CD8-positive, alpha-beta memory T cell (primary cell): ENCODE measurements around the gene RNASE13. TPM values are rescaled to one million over a fixed set of nuclear protein-coding genes. Genes with fewer than 3 reads are reported as not detected.
"Not testable (repeated sequence)": the region's sequence is repeated elsewhere in the genome, so short reads cannot be mapped to it uniquely, and the experiment has no call there.

Source experiments
- CTCF ChIA-PET: fragments of 350-600 bp; sonication (Branson Sonifier 250); formaldehyde crosslinking; loops from one replicate; lab custom pipeline; 2021; ENCODE audit warnings: antibody characterized with exemption; lab: Charles Lee
- POLR2A ChIA-PET: fragments of 350-600 bp; sonication (Branson Sonifier 250); formaldehyde crosslinking; loops from one replicate; lab custom pipeline; 2021; ENCODE audit warnings: antibody characterized with exemption; lab: Charles Lee
- DNase-seq, 5 donors: peaks; one replicate each; pipeline versions ENCODE4 v3.0.0 to v3.0.0-alpha.2; 2020 to 2022; ENCODE audit warnings: mixed read lengths in 1 of 5
- H3K27ac ChIP-seq: one replicate; pipeline ENCODE4 v1.7.0; 2013; ENCODE audit warnings: low read depth, mild to moderate bottlenecking, low read length, moderate library complexity
- H3K27me3 ChIP-seq: 2 replicates; pipeline ENCODE4 v1.7.0; 2013; ENCODE audit warnings: low read length, mild to moderate bottlenecking; ENCODE audit not compliant: insufficient read depth, poor library complexity, severe bottlenecking
- H3K36me3 ChIP-seq: 2 replicates; pipeline ENCODE4 v1.7.0; 2013; ENCODE audit warnings: mild to moderate bottlenecking, low read length, moderate library complexity; ENCODE audit not compliant: insufficient read depth
- H3K4me1 ChIP-seq: 2 replicates; pipeline ENCODE4 v1.7.0; 2013; ENCODE audit warnings: mild to moderate bottlenecking, low read length, moderate library complexity; ENCODE audit not compliant: insufficient read depth
- H3K4me3 ChIP-seq: 2 replicates; pipeline ENCODE4 v1.7.0; 2013; ENCODE audit warnings: mild to moderate bottlenecking, low read length
- H3K9me3 ChIP-seq: 2 replicates; pipeline ENCODE4 v1.7.0; 2013; ENCODE audit warnings: mild to moderate bottlenecking, low read length
- H3K27ac Mint-ChIP-seq, 8 donors: one replicate each; pipeline ENCODE4 v1.8.0; 2020 to 2021; ENCODE audit warnings: mixed read lengths in 8 of 8, mild to moderate bottlenecking in 6 of 8, inconsistent platforms in 3 of 8, moderate library complexity in 3 of 8
- H3K27me3 Mint-ChIP-seq, 2 donors: one replicate each; pipeline ENCODE4 v1.8.0; 2020 to 2021; ENCODE audit warnings: mixed read lengths in 2 of 2, mild to moderate bottlenecking in 1 of 2, moderate library complexity in 1 of 2
- H3K36me3 Mint-ChIP-seq, 3 donors: one replicate each; pipeline ENCODE4 v1.8.0; 2020 to 2021; ENCODE audit warnings: mixed read lengths in 3 of 3, inconsistent platforms in 1 of 3, mild to moderate bottlenecking in 1 of 3
- H3K4me1 Mint-ChIP-seq, 3 donors: one replicate each; pipeline ENCODE4 v1.8.0; 2020 to 2021; ENCODE audit warnings: mixed read lengths in 3 of 3, inconsistent platforms in 1 of 3, mild to moderate bottlenecking in 1 of 3
- H3K4me3 Mint-ChIP-seq, 7 donors: one replicate each; pipeline ENCODE4 v1.8.0; 2020 to 2021; ENCODE audit warnings: mixed read lengths in 7 of 7, mild to moderate bottlenecking in 6 of 7, moderate library complexity in 4 of 7, inconsistent platforms in 2 of 7
- H3K9me3 Mint-ChIP-seq, 5 donors: one replicate each; pipeline ENCODE4 v1.8.0; 2020 to 2022; ENCODE audit warnings: mixed read lengths in 5 of 5, mild to moderate bottlenecking in 3 of 5, moderate library complexity in 2 of 5, inconsistent platforms in 1 of 5
- polyA plus RNA-seq: library from polyadenylated mRNA; unstranded; fragments of 300-500 nt; fragmentation: Illumina TruSeq; gene quantifications from one replicate; pipeline ENCODE4 v1.2.3, GENCODE V29; 2021
- total RNA-seq, 2 experiments: library from RNA; stranded (reverse); gene quantifications; one replicate each; pipeline ENCODE4 v1.2.3, GENCODE V29; 2021

RNASE13 gene
- total and polyA plus RNA-seq, 3 experiments from 2014 or later: not detected

GRCh38 chr14:20989471-20989786 lies 45.2 kb downstream of the RNASE13 start:
- Mint-ChIP-seq H3K27me3 (no peaks in the 10 kb centered on the region), H3K4me3 (peak overlapping the region; percentile 83 to 99 (median 93)), H3K36me3 (peaks cover 0 to 36% (median 5%) of the 10 kb centered on the region in 3 donors), H3K9me3 (no peaks in the 10 kb centered on the region), H3K27ac (peak overlapping the region; percentile 58 to 99 (median 94)), H3K4me1 (peaks cover 25 to 30% (median 26%) of the 10 kb centered on the region in 3 donors)
- Histone ChIP-seq H3K4me1 (peaks cover 23% of the 10 kb centered on the region), H3K9me3 (no peaks in the 10 kb centered on the region), H3K36me3 (peaks cover 22% of the 10 kb centered on the region), H3K27me3 (no peaks in the 10 kb centered on the region), H3K4me3 (peak overlapping the region; percentile 34), H3K27ac (peak overlapping the region; percentile 6)
- DNase-seq: no peak
- POLR2A ChIA-PET: no interaction called here
- CTCF ChIA-PET: interaction anchor here (0.9 to 1.9 kb wide), 3 partner anchors 12 to 104 kb away, joined by 3 to 7 read pairs (median 3); no protein-coding TSS in a partner anchor

- Mint-ChIP-seq H3K36me3 (peaks cover 0 to 31% (median 2%) of the 10 kb centered on the region in 3 donors), H3K27ac (peak overlapping the region in 4 of 8 donors; percentile 6 to 71 (median 54)), H3K4me1 (peaks cover 25 to 30% (median 26%) of the 10 kb centered on the region in 3 donors), H3K9me3 (no peaks in the 10 kb centered on the region), H3K27me3 (peaks cover 0 to 4% of the 10 kb centered on the region in 2 donors), H3K4me3 (peak overlapping the region; percentile 41 to 74 (median 63))
- Histone ChIP-seq H3K36me3 (peaks cover 17% of the 10 kb centered on the region), H3K9me3 (no peaks in the 10 kb centered on the region), H3K27me3 (no peaks in the 10 kb centered on the region), H3K27ac (peak overlapping the region; percentile 6), H3K4me3 (peak overlapping the region; percentile 34), H3K4me1 (peaks cover 23% of the 10 kb centered on the region)
- CTCF ChIA-PET: interaction anchor here (0.9 to 1.9 kb wide), 3 partner anchors 11 to 104 kb away, joined by 3 to 7 read pairs (median 3); no protein-coding TSS in a partner anchor
- POLR2A ChIA-PET: no interaction called here
- DNase-seq: no peak
Measured at GRCh38 chr14:20988717-20989470, 45.7 kb downstream of the RNASE13 start.

GRCh38 chr14:20986811-20987210 lies 47.8 kb downstream of the RNASE13 start:
- DNase-seq: no peak
- peaks cover 20 to 26% (median 22%) of the 10 kb centered on the region in 3 donors for H3K4me1 Mint-ChIP-seq
- ChIA-PET POLR2A (no interaction called here), CTCF (interaction anchor here (0.9 kb wide), 1 partner anchor 16 kb away, joined by 3 read pairs; no protein-coding TSS in a partner anchor)
- Histone ChIP-seq H3K27ac (no peak overlapping the region), H3K27me3 (no peaks in the 10 kb centered on the region), H3K9me3 (no peaks in the 10 kb centered on the region), H3K4me3 (no peak overlapping the region), H3K36me3 (peaks cover 1% of the 10 kb centered on the region), H3K4me1 (peaks cover 21% of the 10 kb centered on the region)
- peak overlapping the region in 2 of 7 donors; percentile 20 to 71 for H3K4me3 Mint-ChIP-seq
- H3K9me3 Mint-ChIP-seq: no peaks in the 10 kb centered on the region
- peaks cover 0 to 13% of the 10 kb centered on the region in 2 donors for H3K27me3 Mint-ChIP-seq
- H3K36me3 Mint-ChIP-seq: peaks cover 0 to 13% (median 0%) of the 10 kb centered on the region in 3 donors
- H3K27ac Mint-ChIP-seq: no peak overlapping the region

- H3K4me3 ChIP-seq, H3K9me3 ChIP-seq, H3K36me3 ChIP-seq, DNase-seq, CTCF ChIA-PET, H3K27me3 ChIP-seq, H3K4me1 ChIP-seq, H3K27ac ChIP-seq, POLR2A ChIA-PET, H3K9me3 Mint-ChIP-seq: not testable (repeated sequence)
- peaks cover 11 to 16% (median 11%) of the 10 kb centered on the region in 3 donors for H3K4me1 Mint-ChIP-seq
- peaks cover 0 to 17% of the 10 kb centered on the region in 2 donors for H3K27me3 Mint-ChIP-seq
- peak overlapping the region in 1 of 7 donors; percentile 40 for H3K4me3 Mint-ChIP-seq
- peak overlapping the region in 1 of 8 donors; percentile 39 for H3K27ac Mint-ChIP-seq
- peaks cover 0 to 10% (median 0%) of the 10 kb centered on the region in 3 donors for H3K36me3 Mint-ChIP-seq
Measured at GRCh38 chr14:20985650-20986049, 49.0 kb downstream of the RNASE13 start.

Other genes with a start within 250 kb of the RNASE13 start
- gene RNASE1, start 232.0 kb downstream of the RNASE13 start, total RNA-seq: 1 to 10 TPM; 3.5 to 4.3 TPM
- not detected for gene RNASE1, start 232.0 kb downstream of the RNASE13 start, polyA plus RNA-seq
- not detected for gene RNASE3, start 143.4 kb downstream of the RNASE13 start, total RNA-seq
- not detected for gene RNASE3, start 143.4 kb downstream of the RNASE13 start, polyA plus RNA-seq
- not detected for gene RNASE2, start 79.3 kb downstream of the RNASE13 start, total RNA-seq
- gene RNASE2, start 79.3 kb downstream of the RNASE13 start, polyA plus RNA-seq: not detected
- 100 to 1,000 TPM; 102 to 107 TPM for gene METTL17, start 44.8 kb downstream of the RNASE13 start, total RNA-seq
- gene METTL17, start 44.8 kb downstream of the RNASE13 start, polyA plus RNA-seq: 43.9 TPM
- gene SLC39A2, start 35.5 kb downstream of the RNASE13 start, total RNA-seq: under 1 TPM in 1 of 2 experiments, not detected in 1; 0.16 TPM
- gene SLC39A2, start 35.5 kb downstream of the RNASE13 start, polyA plus RNA-seq: not detected
- 1 to 10 TPM; 4.8 to 5.0 TPM for gene NDRG2, start 9.7 kb downstream of the RNASE13 start, total RNA-seq
- 19.9 TPM for gene NDRG2, start 9.7 kb downstream of the RNASE13 start, polyA plus RNA-seq
- not detected for gene TPPP2, start 4.6 kb downstream of the RNASE13 start, total RNA-seq
- not detected for gene TPPP2, start 4.6 kb downstream of the RNASE13 start, polyA plus RNA-seq
- not detected for gene RNASE7, start 7.6 kb upstream of the RNASE13 start, total RNA-seq
- not detected for gene RNASE7, start 7.6 kb upstream of the RNASE13 start, polyA plus RNA-seq
- not detected for gene RNASE8, start 23.0 kb upstream of the RNASE13 start, total RNA-seq
- gene RNASE8, start 23.0 kb upstream of the RNASE13 start, polyA plus RNA-seq: not detected
- gene ARHGEF40, start 35.5 kb upstream of the RNASE13 start, total RNA-seq: under 1 TPM; 0.16 to 0.39 TPM
- 0.40 TPM for gene ARHGEF40, start 35.5 kb upstream of the RNASE13 start, polyA plus RNA-seq
- 1 to 10 TPM; 7.0 to 8.2 TPM for gene ZNF219, start 63.8 kb upstream of the RNASE13 start, total RNA-seq
- 1.3 TPM for gene ZNF219, start 63.8 kb upstream of the RNASE13 start, polyA plus RNA-seq
- not detected for gene TMEM253, start 66.3 kb upstream of the RNASE13 start, total RNA-seq
- gene TMEM253, start 66.3 kb upstream of the RNASE13 start, polyA plus RNA-seq: not detected
- gene OR5AU1, start 121.3 kb upstream of the RNASE13 start, total RNA-seq: not detected
- gene OR5AU1, start 121.3 kb upstream of the RNASE13 start, polyA plus RNA-seq: not detected
- gene HNRNPC, start 234.6 kb upstream of the RNASE13 start, total RNA-seq: 1,000 to 10,000 TPM; 1,158 to 1,180 TPM
- gene HNRNPC, start 234.6 kb upstream of the RNASE13 start, polyA plus RNA-seq: 700 TPM
- gene RPGRIP1, start 245.3 kb upstream of the RNASE13 start, total RNA-seq: not detected
- not detected for gene RPGRIP1, start 245.3 kb upstream of the RNASE13 start, polyA plus RNA-seq